Neutrophil (primary cell): Measurements from ENCODE around the gene RIOX2.

Experiments
- H3K27ac ChIP-seq: fragments of 200-600 bp; sonication (generic); 2 replicates; pipeline ENCODE4 v1.5.1; 2016; ENCODE audit warnings: mild to moderate bottlenecking, moderate library complexity
- H3K27me3 ChIP-seq: fragments of 200-600 bp; sonication (generic); 2 replicates; pipeline ENCODE4 v1.6.0; 2016; ENCODE audit warnings: mild to moderate bottlenecking
- H3K36me3 ChIP-seq: fragments of 200-600 bp; sonication (generic); 2 replicates; pipeline ENCODE4 v1.5.1; 2017
- H3K4me1 ChIP-seq, 2 experiments: fragments of 200-600 bp in 1 of 2; sonication (generic) in 1 of 2; 1 replicate in 1 of 2; 2 replicates in 1 of 2; pipeline versions ENCODE4 v1.5.1 to v1.6.1; 2013 to 2016; ENCODE audit warnings: low read depth in 1 of 2, low read length in 1 of 2, mild to moderate bottlenecking in 1 of 2, moderate library complexity in 1 of 2; ENCODE audit not compliant: control insufficient read depth in 1 of 2, insufficient read depth in 1 of 2
- H3K4me3 ChIP-seq, 2 experiments: fragments of 200-600 bp in 1 of 2; sonication (generic) in 1 of 2; 1 replicate in 1 of 2; 2 replicates in 1 of 2; pipeline ENCODE4 v1.5.1; 2013 to 2016; ENCODE audit warnings: low read depth in 1 of 2, low read length in 1 of 2, mild to moderate bottlenecking in 1 of 2, moderate library complexity in 1 of 2
- H3K9me3 ChIP-seq: fragments of 200-600 bp; sonication (generic); 2 replicates; pipeline ENCODE4 v1.5.1; 2016
- TF ChIP-seq, protein P1 (sequence below): fragments of 200-600 bp; sonication (generic); IDR thresholded peaks from 2 replicates; pipeline ENCODE4 v1.5.1; 2016; ENCODE audit warnings: antibody characterized with exemption

The RIOX2 gene

DNA sequence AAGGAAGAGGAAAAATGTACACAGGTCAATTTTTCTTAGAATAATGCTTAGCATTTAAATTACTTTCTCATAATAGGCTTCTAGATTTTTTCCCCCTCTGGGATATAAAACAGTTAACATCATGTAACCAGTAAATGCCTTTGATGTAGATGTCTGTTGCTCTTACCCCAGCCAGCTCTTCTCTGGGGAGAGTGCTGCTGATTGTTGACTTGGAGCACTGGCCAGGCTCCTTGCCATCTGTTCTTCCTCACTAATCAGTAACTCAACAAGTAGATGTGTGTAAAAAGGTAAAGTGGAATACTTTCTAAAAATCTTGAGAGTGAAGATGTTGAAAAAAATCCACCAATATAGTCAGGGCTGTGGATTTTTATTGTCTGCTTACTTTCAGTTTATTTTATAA is 42.2 kb downstream of the RIOX2 start:
- Histone ChIP-seq H3K27me3 (no peaks in the 10 kb centered on the region), H3K27ac (no peak overlapping the region), H3K4me1 (no peaks in the 10 kb centered on the region), H3K36me3 (no peaks in the 10 kb centered on the region), H3K9me3 (no peaks in the 10 kb centered on the region), H3K4me3 (no peak overlapping the region)
- TF ChIP-seq, protein P1, sequence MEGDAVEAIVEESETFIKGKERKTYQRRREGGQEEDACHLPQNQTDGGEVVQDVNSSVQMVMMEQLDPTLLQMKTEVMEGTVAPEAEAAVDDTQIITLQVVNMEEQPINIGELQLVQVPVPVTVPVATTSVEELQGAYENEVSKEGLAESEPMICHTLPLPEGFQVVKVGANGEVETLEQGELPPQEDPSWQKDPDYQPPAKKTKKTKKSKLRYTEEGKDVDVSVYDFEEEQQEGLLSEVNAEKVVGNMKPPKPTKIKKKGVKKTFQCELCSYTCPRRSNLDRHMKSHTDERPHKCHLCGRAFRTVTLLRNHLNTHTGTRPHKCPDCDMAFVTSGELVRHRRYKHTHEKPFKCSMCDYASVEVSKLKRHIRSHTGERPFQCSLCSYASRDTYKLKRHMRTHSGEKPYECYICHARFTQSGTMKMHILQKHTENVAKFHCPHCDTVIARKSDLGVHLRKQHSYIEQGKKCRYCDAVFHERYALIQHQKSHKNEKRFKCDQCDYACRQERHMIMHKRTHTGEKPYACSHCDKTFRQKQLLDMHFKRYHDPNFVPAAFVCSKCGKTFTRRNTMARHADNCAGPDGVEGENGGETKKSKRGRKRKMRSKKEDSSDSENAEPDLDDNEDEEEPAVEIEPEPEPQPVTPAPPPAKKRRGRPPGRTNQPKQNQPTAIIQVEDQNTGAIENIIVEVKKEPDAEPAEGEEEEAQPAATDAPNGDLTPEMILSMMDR = no peak

DNA sequence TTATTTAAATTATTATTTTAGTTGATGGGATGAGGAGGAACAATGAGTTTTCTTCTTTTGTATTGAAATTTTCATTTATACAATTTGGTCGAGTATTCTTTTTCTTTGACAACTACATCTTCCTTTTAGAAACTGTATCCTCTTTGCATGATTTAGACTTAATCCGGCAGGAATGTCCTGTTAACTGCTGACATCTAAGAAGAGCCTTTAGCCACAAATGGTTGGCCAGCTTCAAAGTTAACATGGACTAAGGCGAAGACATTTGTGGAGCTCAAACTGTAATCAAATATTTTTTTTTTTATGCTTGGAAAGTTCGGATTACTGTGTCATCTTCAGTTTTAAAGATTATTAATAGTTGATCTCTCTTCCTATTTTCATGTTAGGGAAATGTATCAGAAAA is 43.2 kb downstream of the RIOX2 start:
- TF ChIP-seq, protein P1 = no peak
- no peak overlapping the region for H3K4me3 ChIP-seq
- H3K27me3 ChIP-seq = no peaks in the 10 kb centered on the region
- no peaks in the 10 kb centered on the region for H3K4me1 ChIP-seq
- H3K27ac ChIP-seq = no peak overlapping the region
- H3K36me3 ChIP-seq = no peaks in the 10 kb centered on the region
- no peaks in the 10 kb centered on the region for H3K9me3 ChIP-seq

DNA sequence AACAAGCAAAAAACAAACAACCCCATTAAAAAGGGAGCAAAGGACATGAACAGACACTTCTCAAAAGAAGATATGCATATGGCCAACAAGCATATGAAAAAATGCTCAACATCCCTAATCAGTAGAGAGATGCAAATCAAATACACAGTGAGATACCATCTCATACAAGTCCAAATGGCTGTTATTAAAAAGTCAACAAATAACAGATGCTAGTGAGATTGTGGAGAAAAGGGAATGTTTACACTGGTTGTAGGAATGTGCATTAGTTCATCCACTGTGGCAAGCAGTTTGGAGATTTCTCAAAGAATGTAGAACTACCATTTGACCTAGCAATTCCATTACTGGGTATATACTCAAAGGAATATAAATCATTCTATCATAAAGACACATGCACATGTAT is 44.5 kb downstream of the RIOX2 start:
- Histone ChIP-seq H3K27ac (no peak overlapping the region), H3K4me1 (no peaks in the 10 kb centered on the region), H3K4me3 (no peak overlapping the region), H3K36me3 (no peaks in the 10 kb centered on the region), H3K9me3 (no peaks in the 10 kb centered on the region), H3K27me3 (no peaks in the 10 kb centered on the region)
- TF ChIP-seq, protein P1 = no peak

DNA sequence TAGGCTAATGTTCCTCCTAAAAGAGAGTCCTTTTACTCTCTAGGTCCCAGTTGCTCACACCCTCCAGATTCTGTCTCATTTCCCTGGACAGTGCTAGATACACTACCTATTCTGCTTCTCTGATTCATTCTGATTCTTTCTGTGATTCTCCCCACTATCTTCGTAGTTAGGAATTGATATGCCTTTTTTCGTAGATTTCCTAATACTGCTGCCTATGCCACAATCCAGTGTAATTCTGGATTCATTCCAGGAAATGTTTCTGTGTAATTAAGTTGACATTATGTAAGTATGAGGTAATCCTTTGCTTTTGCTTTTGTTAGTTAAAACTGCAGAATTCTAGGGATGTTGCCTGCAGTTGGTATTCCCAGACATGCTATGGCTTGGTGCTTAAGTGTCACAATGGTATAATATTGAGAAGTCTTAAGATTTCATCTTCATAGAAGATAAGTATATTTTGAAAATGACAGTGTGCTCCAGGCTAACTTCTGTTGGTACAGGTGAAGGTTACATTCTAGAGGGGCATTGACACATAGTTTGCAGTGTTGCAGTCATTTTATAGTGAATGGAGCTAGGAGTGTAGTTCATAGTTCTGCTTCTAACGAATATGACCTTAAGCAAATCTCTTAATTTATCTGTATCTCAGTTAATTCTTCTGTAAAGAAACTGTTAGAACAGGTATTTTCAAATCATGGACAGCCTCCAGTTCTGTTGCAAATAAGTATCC is 54.3 kb downstream of the RIOX2 start:
- TF ChIP-seq, protein P1 = no peak

DNA sequence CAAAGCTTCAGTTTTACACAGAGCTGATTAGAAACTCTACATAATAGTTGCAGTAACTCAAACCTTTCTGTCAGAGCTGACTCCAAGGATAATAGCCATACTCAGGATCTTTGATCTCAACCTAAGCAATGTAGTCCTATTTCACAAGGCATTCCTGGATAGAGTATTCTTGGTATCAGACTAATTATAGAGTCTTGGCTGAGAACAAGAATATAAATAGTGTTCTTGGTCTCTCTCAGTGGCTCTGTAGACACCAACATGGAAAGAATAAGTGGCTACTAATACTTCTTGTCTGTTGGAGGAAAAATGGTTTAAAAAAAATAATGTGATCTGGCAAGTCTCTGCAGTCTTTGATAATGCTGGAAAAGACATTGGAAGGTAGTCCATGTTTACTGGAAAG is 55.7 kb downstream of the RIOX2 start:
- H3K27me3 ChIP-seq = no peaks in the 10 kb centered on the region
- H3K9me3 ChIP-seq = no peaks in the 10 kb centered on the region
- H3K36me3 ChIP-seq = no peaks in the 10 kb centered on the region
- no peak overlapping the region for H3K4me3 ChIP-seq
- peaks cover 7 to 16% of the 10 kb centered on the region in 2 experiments for H3K4me1 ChIP-seq
- TF ChIP-seq, protein P1 = no peak
- no peak overlapping the region for H3K27ac ChIP-seq

More for the DNA sequence above, 54.3 kb downstream of the RIOX2 start:
- Histone ChIP-seq H3K4me3 (no peak overlapping the region), H3K27ac (no peak overlapping the region), H3K9me3 (no peaks in the 10 kb centered on the region), H3K27me3 (no peaks in the 10 kb centered on the region), H3K36me3 (no peaks in the 10 kb centered on the region), H3K4me1 (peaks cover 7 to 13% of the 10 kb centered on the region in 2 experiments)
